ENCODE results near the gene SMYD3. TPM values are rescaled to one million over a fixed set of nuclear protein-coding genes. Genes with fewer than 3 reads are reported as not detected.

Gene SMYD3
- total RNA-seq, 2 donors from 2014 or later: 16.2 to 16.4 TPM

- Histone ChIP-seq H3K4me1 (no peaks in the 10 kb centered on the region), H3K4me3 (no peak overlapping the region), H3K27ac (no peak overlapping the region), H3K36me3 (no peaks in the 10 kb centered on the region), H3K9me3 (no peaks in the 10 kb centered on the region), H3K27me3 (no peaks in the 10 kb centered on the region), H3K9ac (ENCODE audit: low read depth in 2 of 2, low read length in 2 of 2) (no peak overlapping the region)
- no peak for TF ChIP-seq CTCF (IDR thresholded peaks at IDR 0.05)
- intact Hi-C loops (cut with DNase I): no loop called here
- no peak for DNase-seq
These were observed 19.8 kb upstream of the SMYD3 start for GRCh38 chr1:246526915-246527314.

GRCh38 chr1:246526380-246526779, 19.3 kb upstream of the SMYD3 start:
- no peaks in the 10 kb centered on the region for H3K36me3 ChIP-seq
- DNase-seq: no peak
- no peak overlapping the region for H3K9ac ChIP-seq (ENCODE audit: low read depth in 2 of 2, low read length in 2 of 2)
- H3K27me3 ChIP-seq: no peaks in the 10 kb centered on the region
- no peak for TF ChIP-seq CTCF (IDR thresholded peaks at IDR 0.05)
- intact Hi-C loops (cut with DNase I): no loop called here
- no peaks in the 10 kb centered on the region for H3K4me1 ChIP-seq
- no peak overlapping the region for H3K27ac ChIP-seq
- no peak overlapping the region for H3K4me3 ChIP-seq
- no peaks in the 10 kb centered on the region for H3K9me3 ChIP-seq

DNA sequence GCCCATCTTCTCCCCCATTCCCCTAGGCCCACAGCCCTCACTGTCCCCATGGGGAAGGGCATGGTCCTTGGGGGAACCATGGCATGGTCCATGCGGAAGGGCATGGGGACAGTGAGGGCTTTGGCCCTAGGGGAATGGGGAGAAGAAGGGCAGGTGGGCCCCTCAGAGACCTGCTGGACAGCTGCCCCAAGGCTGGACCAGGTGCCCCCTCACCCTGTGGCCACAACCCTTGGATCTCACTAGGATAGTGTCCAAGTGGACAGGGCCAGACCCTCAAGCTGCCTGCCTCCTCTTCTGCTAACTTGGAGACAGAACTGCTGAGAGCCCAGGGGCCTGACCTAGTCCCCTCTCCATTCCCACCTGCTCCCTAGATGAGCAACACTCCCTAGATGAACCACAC, 12.4 kb upstream of the SMYD3 start:
- H3K36me3 ChIP-seq: no peaks in the 10 kb centered on the region
- no peak for TF ChIP-seq CTCF (IDR thresholded peaks at IDR 0.05)
- H3K9me3 ChIP-seq: no peaks in the 10 kb centered on the region
- intact Hi-C loops (cut with DNase I): no loop called here
- no peak overlapping the region for H3K9ac ChIP-seq (ENCODE audit: low read depth in 2 of 2, low read length in 2 of 2)
- H3K4me3 ChIP-seq: no peak overlapping the region
- DNase-seq: no peak
- H3K27ac ChIP-seq: no peak overlapping the region
- H3K27me3 ChIP-seq: no peaks in the 10 kb centered on the region
- no peaks in the 10 kb centered on the region for H3K4me1 ChIP-seq

GRCh38 chr1:246518456-246519205, 11.6 kb upstream of the SMYD3 start:
- Histone ChIP-seq H3K27me3 (no peaks in the 10 kb centered on the region), H3K27ac (no peak overlapping the region), H3K9ac (ENCODE audit: low read depth in 2 of 2, low read length in 2 of 2) (no peak overlapping the region), H3K36me3 (no peaks in the 10 kb centered on the region), H3K9me3 (no peaks in the 10 kb centered on the region), H3K4me3 (no peak overlapping the region), H3K4me1 (no peaks in the 10 kb centered on the region)
- no peak for TF ChIP-seq CTCF (IDR thresholded peaks at IDR 0.05)
- DNase-seq: no peak
- intact Hi-C loops (cut with DNase I): no loop called here

GRCh38 chr1:246517391-246517790, 10.3 kb upstream of the SMYD3 start:
- H3K4me1 ChIP-seq: no peaks in the 10 kb centered on the region
- H3K27ac ChIP-seq: no peak overlapping the region
- H3K9ac ChIP-seq (ENCODE audit: low read depth in 2 of 2, low read length in 2 of 2): no peak overlapping the region
- H3K27me3 ChIP-seq: no peaks in the 10 kb centered on the region
- no peak overlapping the region for H3K4me3 ChIP-seq
- no peak for DNase-seq
- intact Hi-C loops (cut with DNase I): no loop called here
- H3K36me3 ChIP-seq: no peaks in the 10 kb centered on the region
- no peaks in the 10 kb centered on the region for H3K9me3 ChIP-seq
- no peak for TF ChIP-seq CTCF (IDR thresholded peaks at IDR 0.05)
